ENCODE results near the gene SRRM3. TPM values are rescaled to one million over a fixed set of nuclear protein-coding genes. Genes with fewer than 3 reads are reported as not detected.

SRRM3 gene
- total and polyA plus RNA-seq, 9 of the 15 experiments (the other 6 are each of a cell fraction or from before 2014, with no cell fraction given), result 0.04 to 0.91 (median 0.46) TPM; not detected in 2

GRCh38 chr7:76272851-76273497 is 71.3 kb downstream of the SRRM3 start:
- FAIRE-seq (no peak), ATAC-seq (no peak), DNase-seq (ENCODE audit: extremely low read depth in 1 of 4, low spot score in 3 of 4) (no peak)
- H2AFZ ChIP-seq (ENCODE audit: low read depth, low read length), result no peak overlapping the region
- H3K27ac ChIP-seq (ENCODE audit: extremely low read depth, low read depth, low read length), result no peak overlapping the region
- H3K79me2 ChIP-seq (ENCODE audit: control insufficient read depth, insufficient read depth, low read length), result no peaks in the 10 kb centered on the region
- ChIA-PET POLR2A (interaction anchor here (0.6 kb wide), 1 partner anchor 395 kb away, joined by 3 read pairs; no protein-coding TSS in a partner anchor), CTCF (ENCODE audit: low intra/inter-chr PET ratio) (no interaction called here)
- peaks cover 5% of the 10 kb centered on the region for H4K20me1 ChIP-seq (replicated peaks; ENCODE audit: control insufficient read depth, insufficient read depth, low read length)
- H3K9me1 ChIP-seq (ENCODE audit: control insufficient read depth, insufficient read depth, low read length), result no peaks in the 10 kb centered on the region
- H3K4me1 ChIP-seq (replicated peaks in 1 of 2; ENCODE audit: control insufficient read depth in 2 of 2, insufficient read depth in 2 of 2, low read length in 2 of 2), result peaks cover 0 to 2% of the 10 kb centered on the region in 2 experiments; a peak in 3 of 5 replicates
- no peaks in the 10 kb centered on the region for H3K36me3 ChIP-seq (ENCODE audit: control insufficient read depth, insufficient read depth, low read length)
- in situ Hi-C loops (cut with MboI), result no loop called here
- BruUV-seq (replicated peaks), result no TSS peak
- 2% methylated on average over 7 of the region's 7 CpGs for WGBS (ENCODE audit: insufficient coverage, low coverage, missing lambda C conversion rate)
- peaks cover 38 to 68% of the 10 kb centered on the region in 2 experiments; a peak in 4 of 5 replicates for H3K27me3 ChIP-seq (ENCODE audit: control insufficient read depth in 2 of 2, insufficient read depth in 2 of 2, low read length in 2 of 2)
- TF ChIP-seq, protein P1, sequence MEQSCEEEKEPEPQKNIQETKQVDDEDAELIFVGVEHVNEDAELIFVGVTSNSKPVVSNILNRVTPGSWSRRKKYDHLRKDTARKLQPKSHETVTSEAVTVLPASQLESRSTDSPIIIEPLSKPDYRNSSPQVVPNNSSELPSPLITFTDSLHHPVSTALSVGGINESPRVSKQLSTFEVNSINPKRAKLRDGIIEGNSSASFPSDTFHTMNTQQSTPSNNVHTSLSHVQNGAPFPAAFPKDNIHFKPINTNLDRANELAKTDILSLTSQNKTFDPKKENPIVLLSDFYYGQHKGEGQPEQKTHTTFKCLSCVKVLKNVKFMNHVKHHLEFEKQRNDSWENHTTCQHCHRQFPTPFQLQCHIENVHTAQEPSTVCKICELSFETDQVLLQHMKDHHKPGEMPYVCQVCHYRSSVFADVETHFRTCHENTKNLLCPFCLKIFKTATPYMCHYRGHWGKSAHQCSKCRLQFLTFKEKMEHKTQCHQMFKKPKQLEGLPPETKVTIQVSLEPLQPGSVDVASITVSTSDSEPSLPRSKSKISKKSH (CRISPR knock-in tag; IDR thresholded peaks at IDR 0.05), result no peak
- TF ChIP-seq, protein P2, sequence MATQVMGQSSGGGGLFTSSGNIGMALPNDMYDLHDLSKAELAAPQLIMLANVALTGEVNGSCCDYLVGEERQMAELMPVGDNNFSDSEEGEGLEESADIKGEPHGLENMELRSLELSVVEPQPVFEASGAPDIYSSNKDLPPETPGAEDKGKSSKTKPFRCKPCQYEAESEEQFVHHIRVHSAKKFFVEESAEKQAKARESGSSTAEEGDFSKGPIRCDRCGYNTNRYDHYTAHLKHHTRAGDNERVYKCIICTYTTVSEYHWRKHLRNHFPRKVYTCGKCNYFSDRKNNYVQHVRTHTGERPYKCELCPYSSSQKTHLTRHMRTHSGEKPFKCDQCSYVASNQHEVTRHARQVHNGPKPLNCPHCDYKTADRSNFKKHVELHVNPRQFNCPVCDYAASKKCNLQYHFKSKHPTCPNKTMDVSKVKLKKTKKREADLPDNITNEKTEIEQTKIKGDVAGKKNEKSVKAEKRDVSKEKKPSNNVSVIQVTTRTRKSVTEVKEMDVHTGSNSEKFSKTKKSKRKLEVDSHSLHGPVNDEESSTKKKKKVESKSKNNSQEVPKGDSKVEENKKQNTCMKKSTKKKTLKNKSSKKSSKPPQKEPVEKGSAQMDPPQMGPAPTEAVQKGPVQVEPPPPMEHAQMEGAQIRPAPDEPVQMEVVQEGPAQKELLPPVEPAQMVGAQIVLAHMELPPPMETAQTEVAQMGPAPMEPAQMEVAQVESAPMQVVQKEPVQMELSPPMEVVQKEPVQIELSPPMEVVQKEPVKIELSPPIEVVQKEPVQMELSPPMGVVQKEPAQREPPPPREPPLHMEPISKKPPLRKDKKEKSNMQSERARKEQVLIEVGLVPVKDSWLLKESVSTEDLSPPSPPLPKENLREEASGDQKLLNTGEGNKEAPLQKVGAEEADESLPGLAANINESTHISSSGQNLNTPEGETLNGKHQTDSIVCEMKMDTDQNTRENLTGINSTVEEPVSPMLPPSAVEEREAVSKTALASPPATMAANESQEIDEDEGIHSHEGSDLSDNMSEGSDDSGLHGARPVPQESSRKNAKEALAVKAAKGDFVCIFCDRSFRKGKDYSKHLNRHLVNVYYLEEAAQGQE (IDR thresholded peaks at IDR 0.05; ENCODE audit: borderline replicate concordance), result no peak
- TF ChIP-seq, protein P2 (CRISPR knock-in tag; IDR thresholded peaks at IDR 0.05; ENCODE audit: low read depth), result no peak
- TF ChIP-seq MCM3 (IDR thresholded peaks at IDR 0.05), result 0 out of 2 replicates have a peak, but pooled peaks have one; percentile 18
- no peak overlapping the region for H3K4me3 ChIP-seq
- no peaks in the 10 kb centered on the region for H3K9me3 ChIP-seq (replicated peaks; ENCODE audit: control insufficient read depth, insufficient read depth, low read depth, low read length)
- H3K9ac ChIP-seq (ENCODE audit: insufficient read depth in 1 of 2, low read depth in 2 of 2, low read length in 2 of 2), result no peak overlapping the region
- H3K4me2 ChIP-seq (ENCODE audit: insufficient read depth, low read length), result no peak overlapping the region
- intact Hi-C loops (cut with micrococcal nuclease), result no loop called here

All from K562 (cell line).